GM23338 (cell line): ENCODE measurements around the gene NIPA2. TPM values are rescaled to one million over a fixed set of nuclear protein-coding genes. Genes with fewer than 3 reads are reported as not detected.

Experiments
- ATAC-seq: fragments of 200-7000 bp; cut with Tn5 transposase; 3 replicates; pipeline ENCODE4 v1.9.1; 2020
- DNase-seq: peaks from one replicate; pipeline ENCODE4 v3.0.0-alpha.2; 2015; ENCODE audit warnings: low spot score
- H2AFZ ChIP-seq: fragments of 200-600 bp; sonication (generic); 2 replicates; pipeline ENCODE4 v1.8.0; 2016; ENCODE audit warnings: antibody characterized with exemption, mild to moderate bottlenecking, moderate library complexity
- H3F3A ChIP-seq: fragments of 200-600 bp; sonication (generic); replicated peaks from 2 replicates; pipeline ENCODE4 v1.8.0; 2017; ENCODE audit warnings: antibody characterized with exemption, mixed run types, low read depth
- H3K27ac ChIP-seq: fragments of 200-600 bp; sonication (generic); 2 replicates; pipeline ENCODE4 v1.6.1; 2016; ENCODE audit warnings: low read depth
- H3K27me3 ChIP-seq: fragments of 200-600 bp; sonication (generic); 2 replicates; pipeline ENCODE4 v1.8.0; 2016; ENCODE audit warnings: mild to moderate bottlenecking, mixed run types, moderate library complexity; ENCODE audit not compliant: insufficient read depth
- H3K36me3 ChIP-seq: fragments of 200-600 bp; sonication (generic); 2 replicates; pipeline ENCODE4 v1.8.0; 2016; ENCODE audit warnings: mild to moderate bottlenecking; ENCODE audit not compliant: insufficient read depth
- H3K4me1 ChIP-seq: fragments of 200-600 bp; sonication (generic); 2 replicates; pipeline ENCODE4 v1.8.0; 2016; ENCODE audit warnings: mild to moderate bottlenecking, moderate library complexity; ENCODE audit not compliant: insufficient read depth
- H3K4me2 ChIP-seq: fragments of 200-600 bp; sonication (generic); 2 replicates; pipeline ENCODE4 v1.7.1; 2017; ENCODE audit warnings: mixed run types
- H3K4me3 ChIP-seq: fragments of 200-600 bp; sonication (generic); 2 replicates; pipeline ENCODE4 v1.6.1; 2016; ENCODE audit warnings: mixed run types
- H3K79me2 ChIP-seq: fragments of 200-600 bp; sonication (generic); replicated peaks from 2 replicates; pipeline ENCODE4 v1.8.0; 2017; ENCODE audit warnings: mild to moderate bottlenecking; ENCODE audit not compliant: insufficient read depth
- H3K9me2 ChIP-seq: fragments of 200-600 bp; sonication (generic); 2 replicates; pipeline ENCODE4 v1.8.0; 2017; ENCODE audit not compliant: insufficient read depth
- H4K20me1 ChIP-seq: fragments of 200-600 bp; sonication (generic); replicated peaks from 2 replicates; pipeline ENCODE4 v1.8.0; 2017; ENCODE audit warnings: mild to moderate bottlenecking; ENCODE audit not compliant: insufficient read depth
- H3K27ac Mint-ChIP-seq: 2 replicates; pipeline ENCODE4 v1.8.0; 2020; ENCODE audit warnings: inconsistent platforms, mild to moderate bottlenecking, moderate library complexity, mixed read lengths
- H3K27me3 Mint-ChIP-seq: 3 replicates; pipeline ENCODE4 v1.8.0; 2022; ENCODE audit warnings: low read depth, mild to moderate bottlenecking, moderate library complexity, mixed read lengths, inconsistent platforms; ENCODE audit not compliant: insufficient read depth, poor library complexity
- H3K36me3 Mint-ChIP-seq: 3 replicates; pipeline ENCODE4 v1.8.0; 2021; ENCODE audit warnings: low read depth, mild to moderate bottlenecking, inconsistent platforms, moderate library complexity, mixed read lengths
- H3K4me1 Mint-ChIP-seq: 3 replicates; pipeline ENCODE4 v1.8.0; 2020; ENCODE audit warnings: mild to moderate bottlenecking, inconsistent platforms, mixed read lengths
- H3K4me3 Mint-ChIP-seq: 3 replicates; pipeline ENCODE4 v1.8.0; 2021; ENCODE audit warnings: moderate library complexity, mild to moderate bottlenecking, inconsistent platforms, mixed read lengths
- H3K9me3 Mint-ChIP-seq: 3 replicates; pipeline ENCODE4 v1.8.0; 2020; ENCODE audit warnings: moderate library complexity, mild to moderate bottlenecking, inconsistent platforms, mixed read lengths
- CTCF ChIP-seq, 2 experiments: fragments of 200-600 bp in 1 of 2; sonication (generic) in 1 of 2; conservative IDR thresholded peaks; 2 replicates each; pipeline versions ENCODE4 v1.5.1 to v1.6.1; 2016 to 2017; ENCODE audit warnings: antibody characterized with exemption in 2 of 2, low read depth in 2 of 2, mild to moderate bottlenecking in 2 of 2, moderate library complexity in 1 of 2
- ETS1 ChIP-seq: IDR thresholded peaks from 2 replicates; pipeline ENCODE4 v1.6.1; 2016; ENCODE audit warnings: antibody characterized with exemption
- STAT1 ChIP-seq: IDR thresholded peaks from one replicate; pipeline ENCODE4 v1.6.1; 2016; ENCODE audit warnings: antibody characterized with exemption; ENCODE audit not compliant: unreplicated experiment
- ZNF331 ChIP-seq: fragments of 250-450 bp; sonication (Bioruptor Pico); IDR thresholded peaks from 2 replicates; pipeline ENCODE4 v1.5.0; 2020; ENCODE audit warnings: low read depth, mild to moderate bottlenecking, moderate library complexity
- ZNF462 ChIP-seq: fragments of 250-450 bp; sonication (Bioruptor Pico); IDR thresholded peaks from 2 replicates; pipeline ENCODE4 v1.5.0; 2020; ENCODE audit warnings: mild to moderate bottlenecking, moderate library complexity
- polyA plus RNA-seq: library from polyadenylated mRNA; unstranded; fragments of >200 nt; fragmentation: Nextera tagmentation; extraction: Ambion mirVana; gene quantifications from 2 replicates; pipeline ENCODE4 v1.2.1, GENCODE V29; 2016
- total RNA-seq: library from RNA; depleted of rRNA; stranded (reverse); fragments of >200 nt; shearing (Covaris generic); gene quantifications from 2 replicates; pipeline ENCODE4 v1.2.3, GENCODE V29; 2014

The NIPA2 gene
- total and polyA plus RNA-seq, 2 experiments from 2014 or later: 35.0 to 105 TPM

- no peak for TF ChIP-seq STAT1
- TF ChIP-seq ETS1: no peak
- no peak for TF ChIP-seq CTCF (conservative IDR thresholded peaks at IDR 0.05; ENCODE audit: low read depth in 2 of 2)
Measured at GRCh38 chr15:22893081-22893480, 54.6 kb downstream of the NIPA2 start (continued).

- DNase-seq (peak; percentile 28), ATAC-seq (no peak; the same call in 2 of the 3 replicates)
- no peaks in the 10 kb centered on the region for H3F3A ChIP-seq
- H4K20me1 ChIP-seq: no peaks in the 10 kb centered on the region; the same call in 1 of the 2 replicates
- no peaks in the 10 kb centered on the region for H3K36me3 ChIP-seq
- H3K9me3 Mint-ChIP-seq: no peaks in the 10 kb centered on the region
- H2AFZ ChIP-seq: no peak overlapping the region
- no peak overlapping the region for H3K27ac ChIP-seq
- H3K4me3 Mint-ChIP-seq: no peak overlapping the region
- H3K36me3 Mint-ChIP-seq: peaks cover 15% of the 10 kb centered on the region
- H3K79me2 ChIP-seq: no peaks in the 10 kb centered on the region
- TF ChIP-seq CTCF (conservative IDR thresholded peaks at IDR 0.05; ENCODE audit: low read depth in 2 of 2) (peak in 1 of 2 experiments; percentile 28; a peak in 3 of 4 replicates), ZNF331 (CRISPR knock-in tag) (no peak)
- H3K4me3 ChIP-seq: no peak overlapping the region
- no peaks in the 10 kb centered on the region for H3K4me1 ChIP-seq
- no peaks in the 10 kb centered on the region for H3K9me2 ChIP-seq
- peaks cover 2% of the 10 kb centered on the region for H3K27me3 Mint-ChIP-seq
- H3K27me3 ChIP-seq: no peaks in the 10 kb centered on the region
- no peak overlapping the region for H3K4me2 ChIP-seq
- H3K27ac Mint-ChIP-seq: no peak overlapping the region
- H3K4me1 Mint-ChIP-seq: no peaks in the 10 kb centered on the region
Measured at GRCh38 chr15:22893881-22894280, 55.4 kb downstream of the NIPA2 start.

- Histone ChIP-seq H3K4me3 (no peak overlapping the region), H3K27me3 (no peaks in the 10 kb centered on the region), H3K79me2 (no peaks in the 10 kb centered on the region), H3K36me3 (no peaks in the 10 kb centered on the region; the same call in 1 of the 2 replicates), H3K27ac (no peak overlapping the region), H4K20me1 (no peaks in the 10 kb centered on the region), H3K4me2 (no peak overlapping the region), H3K4me1 (no peaks in the 10 kb centered on the region), H2AFZ (no peak overlapping the region), H3F3A (no peaks in the 10 kb centered on the region), H3K9me2 (no peaks in the 10 kb centered on the region)
- DNase-seq: no peak
- Mint-ChIP-seq H3K36me3 (peaks cover 27% of the 10 kb centered on the region), H3K9me3 (no peaks in the 10 kb centered on the region), H3K4me1 (no peaks in the 10 kb centered on the region), H3K27me3 (peaks cover 2% of the 10 kb centered on the region), H3K27ac (no peak overlapping the region), H3K4me3 (no peak overlapping the region)
- ATAC-seq: no peak
- TF ChIP-seq ZNF462 (no peak), ETS1 (no peak)
Measured at GRCh38 chr15:22895465-22896190, 57.2 kb downstream of the NIPA2 start.
